Colonic mucosa (tissue), 4 donors: Measurements from ENCODE around the gene SAT2. TPM values are rescaled to one million over a fixed set of nuclear protein-coding genes. Genes with fewer than 3 reads are reported as not detected.

ENCODE experiments used
- DNase-seq: peaks from one replicate; pipeline ENCODE4 v3.0.0-alpha.2; 2020
- H3K27ac ChIP-seq: fragments of 200-600 bp; one replicate; pipeline ENCODE4 v1.8.0; 2021
- H3K27me3 ChIP-seq: fragments of 200-600 bp; one replicate; pipeline ENCODE4 v1.8.0; 2021
- H3K36me3 ChIP-seq: fragments of 200-600 bp; one replicate; pipeline ENCODE4 v1.8.0; 2021
- H3K4me1 ChIP-seq: fragments of 200-600 bp; one replicate; pipeline ENCODE4 v1.8.0; 2021; ENCODE audit warnings: mild to moderate bottlenecking
- H3K4me3 ChIP-seq: fragments of 200-600 bp; one replicate; pipeline ENCODE4 v1.8.0; 2021
- H3K9ac ChIP-seq, 2 donors: one replicate each; pipeline ENCODE4 v1.7.0; 2013; ENCODE audit warnings: control low read depth in 2 of 2, low read depth in 2 of 2, low read length in 2 of 2
- H3K9me3 ChIP-seq: fragments of 200-600 bp; one replicate; pipeline ENCODE4 v1.8.0; 2021
- intact Hi-C: fragments of 100-400 bp; cut with DNase I; formaldehyde crosslinking; loops from one replicate; pipeline ENCODE4 v1.14.1; 2022
- total RNA-seq, 2 donors: library from RNA; stranded (reverse); fragmentation: NEBNext Ultra II Directional in 1 of 2; extraction: Animal tissue kit (Norgen Biotek cat#: 25700) in 1 of 2; gene quantifications; one replicate each; pipeline ENCODE4 v1.2.1, GENCODE V29; 2021
- TF ChIP-seq, protein P1 (sequence below): fragments of 200-600 bp; IDR thresholded peaks from one replicate; pipeline ENCODE4 v1.8.0; 2022; ENCODE audit warnings: antibody characterized with exemption, mild to moderate bottlenecking
- donor health status: healthy.
- donor health status: DM: no; HTN: no; CAD: no.
- donor health status: DM: no; HTN: no; CAD: no.

The SAT2 gene
- total RNA-seq, 2 donors from 2014 or later, result 55.3 to 77.3 TPM

DNA sequence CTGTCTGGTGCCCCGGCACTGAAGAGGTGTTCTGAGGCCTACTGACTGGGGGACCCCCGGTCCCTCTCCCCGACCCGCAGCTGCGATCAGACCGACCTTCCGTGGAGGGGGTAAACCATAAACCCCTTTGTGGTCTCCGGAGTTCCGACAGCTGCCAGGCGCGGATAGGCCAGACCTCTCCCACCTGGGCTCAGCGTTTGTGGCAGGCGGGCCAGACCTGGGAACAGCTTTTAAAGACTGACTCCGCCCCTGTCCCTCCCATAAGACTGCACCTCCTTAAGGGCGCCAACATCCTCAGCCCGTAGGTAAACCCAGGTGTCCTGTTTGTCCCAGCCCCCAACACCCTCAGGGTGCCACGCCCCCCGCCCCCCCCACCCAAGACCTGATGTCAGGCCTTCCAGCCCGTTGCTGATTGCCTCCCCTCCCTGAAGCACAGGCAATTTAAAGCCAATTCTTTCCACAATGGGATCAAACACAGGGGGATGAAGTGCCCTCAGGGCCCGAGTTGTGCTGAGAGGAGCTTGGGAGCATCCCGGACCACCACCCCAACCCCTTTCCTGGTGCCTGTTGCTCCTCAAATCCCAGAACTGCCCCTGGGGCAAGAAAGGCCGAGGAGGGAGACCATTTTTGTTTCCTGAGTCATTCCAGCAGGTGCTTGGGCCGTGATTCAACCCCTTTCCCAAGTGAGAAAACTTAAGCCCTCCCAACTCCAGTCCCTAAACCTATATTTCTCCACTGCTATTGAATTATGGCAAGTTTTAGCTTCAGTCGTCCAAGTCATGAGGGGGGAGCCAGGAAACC is 37.5 kb downstream of the SAT2 start, which contains the start of gene SOX15:
TSS of gene SOX15 (minus strand) at position 204 of the 801 bp plus-strand sequence. CDS start 418 bp downstream, outside the sequence.
- Histone ChIP-seq H3K36me3 (peaks cover 38% of the 10 kb centered on the region), H3K27ac (no peak within 1 kb of the TSS), H3K4me1 (peaks cover 3% of the 10 kb centered on the region), H3K9me3 (no peaks in the 10 kb centered on the region), H3K9ac (peak within 1 kb of the TSS in 1 of 2 donors; percentile 46), H3K27me3 (no peaks in the 10 kb centered on the region), H3K4me3 (peak within 1 kb of the TSS; percentile 28)
- TF ChIP-seq, protein P1, sequence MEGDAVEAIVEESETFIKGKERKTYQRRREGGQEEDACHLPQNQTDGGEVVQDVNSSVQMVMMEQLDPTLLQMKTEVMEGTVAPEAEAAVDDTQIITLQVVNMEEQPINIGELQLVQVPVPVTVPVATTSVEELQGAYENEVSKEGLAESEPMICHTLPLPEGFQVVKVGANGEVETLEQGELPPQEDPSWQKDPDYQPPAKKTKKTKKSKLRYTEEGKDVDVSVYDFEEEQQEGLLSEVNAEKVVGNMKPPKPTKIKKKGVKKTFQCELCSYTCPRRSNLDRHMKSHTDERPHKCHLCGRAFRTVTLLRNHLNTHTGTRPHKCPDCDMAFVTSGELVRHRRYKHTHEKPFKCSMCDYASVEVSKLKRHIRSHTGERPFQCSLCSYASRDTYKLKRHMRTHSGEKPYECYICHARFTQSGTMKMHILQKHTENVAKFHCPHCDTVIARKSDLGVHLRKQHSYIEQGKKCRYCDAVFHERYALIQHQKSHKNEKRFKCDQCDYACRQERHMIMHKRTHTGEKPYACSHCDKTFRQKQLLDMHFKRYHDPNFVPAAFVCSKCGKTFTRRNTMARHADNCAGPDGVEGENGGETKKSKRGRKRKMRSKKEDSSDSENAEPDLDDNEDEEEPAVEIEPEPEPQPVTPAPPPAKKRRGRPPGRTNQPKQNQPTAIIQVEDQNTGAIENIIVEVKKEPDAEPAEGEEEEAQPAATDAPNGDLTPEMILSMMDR, result no peak
- intact Hi-C loops, result loop anchor here (10.0 kb wide), 1 partner anchor 155 kb away; the partner anchor contains the start of genes FGF11 and TMEM102
- peak; percentile 42 for DNase-seq

DNA sequence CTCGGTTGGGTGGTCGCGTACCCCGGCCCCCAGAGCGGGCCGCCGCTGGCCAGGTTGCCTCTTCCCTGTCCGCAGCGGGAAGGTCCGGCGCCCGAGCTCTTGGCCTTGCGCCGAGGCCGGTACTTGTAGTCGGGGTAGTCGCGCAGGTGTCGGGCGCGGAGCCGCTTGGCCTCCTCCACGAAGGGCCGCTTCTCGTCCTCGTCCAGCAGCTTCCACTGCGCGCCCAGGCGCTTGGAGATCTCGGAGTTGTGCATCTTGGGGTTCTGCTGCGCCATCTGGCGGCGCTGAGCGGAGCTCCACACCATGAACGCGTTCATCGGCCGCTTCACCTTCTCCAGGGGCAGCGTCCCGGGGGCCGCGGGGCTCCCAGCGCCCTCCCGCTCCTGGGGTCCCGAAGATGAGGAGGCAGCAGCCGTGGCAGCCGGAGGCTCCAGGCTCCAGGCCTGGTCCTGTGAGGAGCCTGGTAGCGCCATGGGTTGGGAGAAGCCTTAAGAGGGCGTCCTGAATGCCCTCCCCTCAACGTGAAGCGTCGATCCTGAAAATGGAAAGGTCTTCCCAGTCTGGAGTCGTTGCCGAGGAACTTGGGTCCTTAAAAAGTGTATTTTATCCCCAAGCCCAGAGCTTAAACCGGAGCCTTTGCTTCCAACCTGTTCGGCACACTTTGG is 38.3 kb downstream of the SAT2 start:
- Histone ChIP-seq H3K27ac (no peak overlapping the region), H3K4me3 (peak overlapping the region; percentile 28), H3K9ac (peak overlapping the region in 1 of 2 donors; percentile 46), H3K36me3 (peaks cover 31% of the 10 kb centered on the region), H3K4me1 (peaks cover 3% of the 10 kb centered on the region), H3K27me3 (no peaks in the 10 kb centered on the region), H3K9me3 (no peaks in the 10 kb centered on the region)
- TF ChIP-seq, protein P1, result peak; percentile 73
- peak; percentile 82 for DNase-seq
- intact Hi-C loops, result loop anchor here (10.0 kb wide), 1 partner anchor 155 kb away; the partner anchor contains the start of genes FGF11 and TMEM102

GRCh38 chr17:7588553-7589203 is 38.9 kb downstream of the SAT2 start:
- intact Hi-C loops, result loop anchor here (10.0 kb wide), 1 partner anchor 154 kb away; the partner anchor contains the start of genes FGF11 and TMEM102
- peaks cover 24% of the 10 kb centered on the region for H3K36me3 ChIP-seq
- H3K4me1 ChIP-seq, result peaks cover 3% of the 10 kb centered on the region
- peak overlapping the region in 1 of 2 donors; percentile 12 for H3K9ac ChIP-seq
- H3K27ac ChIP-seq, result no peak overlapping the region
- H3K4me3 ChIP-seq, result peak overlapping the region; percentile 28
- no peak for DNase-seq
- no peaks in the 10 kb centered on the region for H3K27me3 ChIP-seq
- H3K9me3 ChIP-seq, result no peaks in the 10 kb centered on the region
- TF ChIP-seq, protein P1, result no peak

GRCh38 chr17:7587420-7588151 is 40.0 kb downstream of the SAT2 start:
- Histone ChIP-seq H3K4me3 (no peak overlapping the region), H3K9ac (no peak overlapping the region), H3K9me3 (no peaks in the 10 kb centered on the region), H3K27ac (no peak overlapping the region), H3K36me3 (peaks cover 13% of the 10 kb centered on the region), H3K4me1 (peaks cover 7% of the 10 kb centered on the region), H3K27me3 (no peaks in the 10 kb centered on the region)
- no peak for DNase-seq
- intact Hi-C loops, result loop anchor here (10.0 kb wide), 1 partner anchor 153 kb away; the partner anchor contains the start of genes FGF11 and TMEM102
- TF ChIP-seq, protein P1, result no peak
